Colonic mucosa (tissue), 4 donors: ENCODE measurements around the gene RUNX2. TPM values are rescaled to one million over a fixed set of nuclear protein-coding genes. Genes with fewer than 3 reads are reported as not detected.

Experiments
- DNase-seq: peaks from one replicate; pipeline ENCODE4 v3.0.0-alpha.2; 2020
- H3K27ac ChIP-seq: fragments of 200-600 bp; one replicate; pipeline ENCODE4 v1.8.0; 2021
- H3K27me3 ChIP-seq: fragments of 200-600 bp; one replicate; pipeline ENCODE4 v1.8.0; 2021
- H3K36me3 ChIP-seq: fragments of 200-600 bp; one replicate; pipeline ENCODE4 v1.8.0; 2021
- H3K4me1 ChIP-seq: fragments of 200-600 bp; one replicate; pipeline ENCODE4 v1.8.0; 2021; ENCODE audit warnings: mild to moderate bottlenecking
- H3K4me3 ChIP-seq: fragments of 200-600 bp; one replicate; pipeline ENCODE4 v1.8.0; 2021
- H3K9ac ChIP-seq, 2 donors: one replicate each; pipeline ENCODE4 v1.7.0; 2013; ENCODE audit warnings: control low read depth in 2 of 2, low read depth in 2 of 2, low read length in 2 of 2
- H3K9me3 ChIP-seq: fragments of 200-600 bp; one replicate; pipeline ENCODE4 v1.8.0; 2021
- intact Hi-C: fragments of 100-400 bp; cut with DNase I; formaldehyde crosslinking; loops from one replicate; pipeline ENCODE4 v1.14.1; 2022
- total RNA-seq, 2 donors: library from RNA; stranded (reverse); fragmentation: NEBNext Ultra II Directional in 1 of 2; extraction: Animal tissue kit (Norgen Biotek cat#: 25700) in 1 of 2; gene quantifications; one replicate each; pipeline ENCODE4 v1.2.1, GENCODE V29; 2021
- TF ChIP-seq, protein P1 (sequence below): fragments of 200-600 bp; IDR thresholded peaks from one replicate; pipeline ENCODE4 v1.8.0; 2022; ENCODE audit warnings: antibody characterized with exemption, mild to moderate bottlenecking
- donor health status: healthy.
- donor health status: DM: no; HTN: no; CAD: no.
- donor health status: DM: no; HTN: no; CAD: no.

Gene RUNX2
- total RNA-seq, 2 donors from 2014 or later: 1.7 to 2.6 TPM

DNA sequence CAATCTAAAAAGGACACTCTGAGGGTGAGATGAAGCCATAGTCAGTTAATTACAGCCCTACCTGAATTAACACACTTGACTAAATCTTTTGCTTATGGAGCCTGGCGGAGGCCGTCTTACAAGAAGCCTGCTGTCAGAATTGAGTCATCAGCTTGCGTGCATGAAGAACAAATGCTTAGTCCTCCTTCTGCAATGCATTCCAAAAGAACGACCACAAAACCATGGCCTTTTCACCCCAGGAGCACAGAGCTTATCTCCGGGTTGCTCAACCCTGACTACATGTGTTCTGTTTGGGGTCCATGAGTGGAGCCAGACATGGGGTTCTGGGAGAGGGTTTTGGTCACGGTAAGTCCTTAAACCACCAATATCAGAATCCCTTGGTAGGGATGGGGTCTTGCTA, 369.5 kb downstream of the RUNX2 start:
- no peaks in the 10 kb centered on the region for H3K4me1 ChIP-seq
- intact Hi-C loops: no loop called here
- DNase-seq: no peak
- TF ChIP-seq, protein P1, sequence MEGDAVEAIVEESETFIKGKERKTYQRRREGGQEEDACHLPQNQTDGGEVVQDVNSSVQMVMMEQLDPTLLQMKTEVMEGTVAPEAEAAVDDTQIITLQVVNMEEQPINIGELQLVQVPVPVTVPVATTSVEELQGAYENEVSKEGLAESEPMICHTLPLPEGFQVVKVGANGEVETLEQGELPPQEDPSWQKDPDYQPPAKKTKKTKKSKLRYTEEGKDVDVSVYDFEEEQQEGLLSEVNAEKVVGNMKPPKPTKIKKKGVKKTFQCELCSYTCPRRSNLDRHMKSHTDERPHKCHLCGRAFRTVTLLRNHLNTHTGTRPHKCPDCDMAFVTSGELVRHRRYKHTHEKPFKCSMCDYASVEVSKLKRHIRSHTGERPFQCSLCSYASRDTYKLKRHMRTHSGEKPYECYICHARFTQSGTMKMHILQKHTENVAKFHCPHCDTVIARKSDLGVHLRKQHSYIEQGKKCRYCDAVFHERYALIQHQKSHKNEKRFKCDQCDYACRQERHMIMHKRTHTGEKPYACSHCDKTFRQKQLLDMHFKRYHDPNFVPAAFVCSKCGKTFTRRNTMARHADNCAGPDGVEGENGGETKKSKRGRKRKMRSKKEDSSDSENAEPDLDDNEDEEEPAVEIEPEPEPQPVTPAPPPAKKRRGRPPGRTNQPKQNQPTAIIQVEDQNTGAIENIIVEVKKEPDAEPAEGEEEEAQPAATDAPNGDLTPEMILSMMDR: no peak
- H3K9me3 ChIP-seq: no peaks in the 10 kb centered on the region
- H3K4me3 ChIP-seq: no peak overlapping the region
- no peaks in the 10 kb centered on the region for H3K36me3 ChIP-seq
- H3K27me3 ChIP-seq: no peaks in the 10 kb centered on the region
- H3K9ac ChIP-seq: no peak overlapping the region
- H3K27ac ChIP-seq: no peak overlapping the region

DNA sequence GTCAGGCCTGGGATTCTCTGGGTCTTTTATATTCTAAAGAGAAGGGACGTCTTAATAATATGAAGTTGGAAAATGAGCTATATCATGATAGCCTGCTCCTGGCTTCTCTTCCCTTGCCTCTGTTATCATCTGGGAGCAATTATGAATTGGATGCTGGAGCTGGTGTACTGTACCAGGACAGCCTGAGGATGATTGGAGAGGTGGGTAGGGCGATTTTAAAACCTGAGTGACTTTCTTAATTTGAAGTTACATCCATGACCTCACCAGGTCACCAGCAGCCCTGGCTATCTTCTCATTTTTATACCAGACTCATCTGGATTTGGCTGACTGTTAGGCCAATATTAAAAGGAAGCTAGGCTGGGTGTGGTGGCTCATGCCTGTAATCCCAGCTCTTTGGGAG, 369.9 kb downstream of the RUNX2 start:
- intact Hi-C loops: no loop called here

DNA sequence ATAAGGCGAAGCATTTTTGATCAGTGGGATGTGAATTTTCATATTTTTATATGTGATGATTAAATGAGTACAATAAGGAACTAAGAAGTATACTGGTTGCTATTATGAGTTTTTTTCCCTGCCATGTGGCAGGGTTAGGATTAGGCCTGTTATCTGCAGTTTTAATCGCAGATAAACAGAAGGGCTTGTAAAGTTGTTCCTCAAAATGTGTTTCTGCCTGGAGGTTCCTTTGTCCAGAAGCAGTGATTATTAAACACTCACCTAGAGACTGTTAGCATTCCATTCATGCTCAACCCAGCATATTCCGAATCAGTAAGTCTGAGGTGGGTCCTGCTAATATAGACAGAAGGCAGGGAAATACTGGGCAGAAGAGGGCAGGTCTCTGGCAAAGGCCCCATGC, 371.5 kb downstream of the RUNX2 start:
- no peak for DNase-seq
- Histone ChIP-seq H3K27ac (no peak overlapping the region), H3K36me3 (no peaks in the 10 kb centered on the region), H3K27me3 (no peaks in the 10 kb centered on the region), H3K9ac (no peak overlapping the region), H3K4me3 (no peak overlapping the region), H3K9me3 (no peaks in the 10 kb centered on the region), H3K4me1 (no peaks in the 10 kb centered on the region)
- TF ChIP-seq, protein P1: no peak
- intact Hi-C loops: no loop called here

More for the DNA sequence above, 369.9 kb downstream of the RUNX2 start:
- TF ChIP-seq, protein P1: no peak
- H3K9ac ChIP-seq: no peak overlapping the region
- H3K36me3 ChIP-seq: no peaks in the 10 kb centered on the region
- H3K9me3 ChIP-seq: no peaks in the 10 kb centered on the region
- no peak overlapping the region for H3K27ac ChIP-seq
- DNase-seq: no peak
- H3K4me3 ChIP-seq: no peak overlapping the region
- H3K4me1 ChIP-seq: no peaks in the 10 kb centered on the region
- H3K27me3 ChIP-seq: no peaks in the 10 kb centered on the region

DNA sequence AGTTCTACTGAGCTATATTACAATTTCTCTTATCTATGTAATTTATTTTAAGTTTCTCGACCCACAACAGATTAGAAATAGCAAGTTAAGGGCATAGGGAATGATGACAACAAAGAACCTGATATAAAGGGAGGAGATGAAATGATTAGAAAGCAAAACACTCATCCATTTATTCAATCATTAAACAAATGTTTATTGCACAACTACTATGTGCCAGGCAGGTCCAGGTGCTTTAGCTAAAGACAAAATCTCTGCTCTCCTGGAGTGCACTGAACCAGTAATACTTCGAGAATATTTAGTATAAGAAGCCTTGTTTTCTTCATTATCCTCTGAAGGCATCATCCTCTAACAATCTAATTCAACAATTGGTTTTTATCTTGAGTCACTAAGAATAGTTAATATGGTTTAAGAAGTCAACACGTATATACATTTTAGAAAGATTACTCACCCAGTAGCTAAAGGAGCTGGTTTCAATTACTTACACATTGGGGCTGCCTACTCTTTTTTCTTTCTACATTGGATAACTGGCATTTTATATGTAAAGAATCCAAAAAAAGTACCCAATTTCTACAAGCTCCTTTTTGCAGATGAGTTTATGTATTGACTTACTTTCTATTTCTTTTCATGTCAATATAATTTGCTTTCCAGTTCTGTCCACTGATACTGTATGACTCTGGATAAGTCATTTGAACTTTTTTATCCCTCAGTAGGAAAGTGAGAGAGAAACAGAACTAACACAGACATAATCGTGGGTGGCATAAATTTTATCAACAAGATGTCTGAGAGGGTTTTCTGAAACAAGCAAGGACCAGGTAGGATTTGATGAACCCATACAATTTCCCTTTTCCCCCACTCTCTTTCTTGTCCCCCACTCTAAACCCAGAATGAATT, 375.0 kb downstream of the RUNX2 start:
- H3K9me3 ChIP-seq: no peaks in the 10 kb centered on the region
- no peaks in the 10 kb centered on the region for H3K36me3 ChIP-seq
- no peak overlapping the region for H3K27ac ChIP-seq
- no peaks in the 10 kb centered on the region for H3K27me3 ChIP-seq
- H3K4me3 ChIP-seq: no peak overlapping the region
- H3K4me1 ChIP-seq: no peaks in the 10 kb centered on the region
- no peak for DNase-seq
- intact Hi-C loops: no loop called here
- TF ChIP-seq, protein P1: no peak
- H3K9ac ChIP-seq: no peak overlapping the region

DNA sequence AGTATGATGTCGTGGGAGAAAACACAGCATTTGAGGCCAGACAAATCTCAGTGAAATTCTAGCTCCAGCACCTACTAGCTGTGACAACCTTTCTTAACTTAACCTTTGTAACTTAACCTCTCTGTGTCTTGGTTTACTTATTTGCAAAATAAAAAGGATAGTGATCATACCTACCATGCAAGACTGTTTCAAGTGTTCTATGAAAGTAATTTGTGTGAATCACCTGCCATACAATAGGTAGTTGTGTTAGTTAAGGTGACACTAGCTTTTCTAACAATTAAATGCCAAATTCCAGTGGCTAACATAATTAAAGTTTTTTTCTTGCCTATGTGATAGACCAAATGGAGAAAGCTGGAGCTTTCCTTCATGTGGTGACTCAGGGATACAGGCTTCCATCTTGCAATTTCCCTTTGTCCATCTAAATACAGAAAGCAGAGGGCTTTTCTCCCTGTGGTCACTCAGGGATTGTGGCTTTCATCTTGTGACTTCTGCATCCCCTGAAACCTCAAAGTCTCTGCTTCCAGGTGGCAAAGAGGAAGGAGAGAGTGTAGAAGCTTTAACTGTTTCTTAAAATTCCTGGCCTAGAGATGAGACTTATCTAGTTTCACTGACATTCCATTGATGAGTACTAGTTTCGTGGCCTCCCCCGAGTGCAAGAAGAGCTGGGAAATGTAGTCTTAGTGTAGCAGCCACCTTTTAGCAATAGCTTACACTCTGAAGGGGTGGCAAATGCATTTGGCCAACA, 376.1 kb downstream of the RUNX2 start:
- H3K27me3 ChIP-seq: no peaks in the 10 kb centered on the region
- H3K9me3 ChIP-seq: no peaks in the 10 kb centered on the region
- intact Hi-C loops: no loop called here
- no peak for DNase-seq
- H3K27ac ChIP-seq: no peak overlapping the region
- no peak overlapping the region for H3K9ac ChIP-seq
- TF ChIP-seq, protein P1: no peak
- no peak overlapping the region for H3K4me3 ChIP-seq
- no peaks in the 10 kb centered on the region for H3K36me3 ChIP-seq
- no peaks in the 10 kb centered on the region for H3K4me1 ChIP-seq
